Caco-2 (cell line): Measurements from ENCODE around the gene SLC1A2. TPM values are rescaled to one million over a fixed set of nuclear protein-coding genes. Genes with fewer than 3 reads are reported as not detected.

Experiments used
- BruUV-seq: library from RNA; stranded (reverse); fragments of 400-500 nt; replicated peaks from 2 replicates; lab custom pipeline; 2021; lab: Mats Ljungman, UMichigan
- CTCF ChIA-PET: fragments of 300-600 bp; sonication (Branson Sonifier 250); formaldehyde crosslinking; loops from one replicate; lab custom pipeline; 2022; ENCODE audit warnings: antibody characterized with exemption; lab: Charles Lee
- POLR2A ChIA-PET: fragments of 300-600 bp; sonication (Branson Sonifier 250); formaldehyde crosslinking; loops from one replicate; lab custom pipeline; 2022; ENCODE audit warnings: antibody characterized with exemption; lab: Charles Lee
- DNase-seq, 2 experiments: peaks; one replicate each; pipeline versions ENCODE4 v3.0.0 to v3.0.0-alpha.2; 2020 to 2022
- H3K27me3 ChIP-seq: replicated peaks from 2 replicates; pipeline ENCODE4 v1.6.0; 2011; ENCODE audit warnings: low read length; ENCODE audit not compliant: control insufficient read depth, insufficient read depth
- H3K36me3 ChIP-seq: 2 replicates; pipeline ENCODE4 v1.5.1; 2011; ENCODE audit warnings: low read length; ENCODE audit not compliant: control insufficient read depth, insufficient read depth
- H3K4me1 ChIP-seq: fragments of 250-450 bp; sonication (Bioruptor Pico); 2 replicates; pipeline ENCODE4 v1.5.1; 2020; ENCODE audit warnings: mild to moderate bottlenecking
- H3K4me3 ChIP-seq: 2 replicates; pipeline ENCODE4 v1.5.1; 2011; ENCODE audit warnings: low read depth, mild to moderate bottlenecking, control low read depth, low read length
- H3K9me3 ChIP-seq: fragments of 250-450 bp; sonication (Bioruptor Pico); 2 replicates; pipeline ENCODE4 v1.5.1; 2020; ENCODE audit warnings: mild to moderate bottlenecking, moderate library complexity
- H3K27ac Mint-ChIP-seq: one replicate; pipeline ENCODE4 v1.8.0; 2022; ENCODE audit warnings: mixed read lengths; ENCODE audit not compliant: unreplicated experiment
- H3K27me3 Mint-ChIP-seq: one replicate; pipeline ENCODE4 v1.8.0; 2022; ENCODE audit warnings: mixed read lengths; ENCODE audit not compliant: insufficient read depth, unreplicated experiment
- H3K36me3 Mint-ChIP-seq: one replicate; pipeline ENCODE4 v1.8.0; 2022; ENCODE audit warnings: mild to moderate bottlenecking, mixed read lengths; ENCODE audit not compliant: insufficient read depth, unreplicated experiment
- H3K4me1 Mint-ChIP-seq: one replicate; pipeline ENCODE4 v1.8.0; 2022; ENCODE audit warnings: low read depth, mixed read lengths; ENCODE audit not compliant: unreplicated experiment
- H3K4me3 Mint-ChIP-seq: one replicate; pipeline ENCODE4 v1.8.0; 2022; ENCODE audit warnings: mild to moderate bottlenecking, moderate library complexity, mixed read lengths; ENCODE audit not compliant: unreplicated experiment
- H3K9me3 Mint-ChIP-seq: one replicate; pipeline ENCODE4 v1.8.0; 2022; ENCODE audit warnings: mixed read lengths; ENCODE audit not compliant: unreplicated experiment
- CTCF ChIP-seq, 2 experiments: fragments of 200-600 bp in 1 of 2; IDR thresholded peaks; 1 replicate in 1 of 2; 2 replicates in 1 of 2; pipeline versions ENCODE4 v1.5.1 to v1.8.0; 2011 to 2022; ENCODE audit warnings: antibody characterized with exemption in 1 of 2, control low read depth in 1 of 2, inconsistent platforms in 1 of 2, low read depth in 1 of 2, low read length in 1 of 2, mild to moderate bottlenecking in 1 of 2, moderate library complexity in 1 of 2; ENCODE audit not compliant: insufficient read depth in 1 of 2, severe bottlenecking in 1 of 2, unreplicated experiment in 1 of 2
- intact Hi-C: fragments of 100-400 bp; cut with micrococcal nuclease; formaldehyde crosslinking; loops from one replicate; pipeline ENCODE4 v1.10.0; 2022; ENCODE audit not compliant: unreplicated experiment
- total RNA-seq: library from RNA; stranded (reverse); gene quantifications from 2 replicates; pipeline ENCODE4 v1.2.3, GENCODE V29; 2022

Gene SLC1A2
- total RNA-seq, 1 experiment from 2014 or later, result 2.0 TPM

- peaks cover 24% of the 10 kb centered on the region; the same call in 1 of the 2 replicates for H3K4me1 ChIP-seq
- peak in 1 of 2 experiments; percentile 20 for DNase-seq
- Mint-ChIP-seq H3K9me3 (no peaks in the 10 kb centered on the region), H3K4me1 (peaks cover 12% of the 10 kb centered on the region), H3K27me3 (no peaks in the 10 kb centered on the region), H3K27ac (no peak overlapping the region), H3K4me3 (no peak overlapping the region), H3K36me3 (no peaks in the 10 kb centered on the region)
- no peak for TF ChIP-seq CTCF (IDR thresholded peaks at IDR 0.05; ENCODE audit: insufficient read depth in 1 of 2, low read depth in 1 of 2, low read length in 1 of 2, severe bottlenecking in 1 of 2, unreplicated experiment in 1 of 2)
- ChIA-PET CTCF (interaction anchor here (0.6 to 1.2 kb wide), 2 partner anchors 392 to 1372 kb away, joined by 3 to 4 read pairs; no protein-coding TSS in a partner anchor), POLR2A (no interaction called here)
- BruUV-seq, result no TSS peak
- no peaks in the 10 kb centered on the region for H3K36me3 ChIP-seq
- intact Hi-C loops, result loop anchor here (5.0 kb wide), 2 partner anchors 153 to 218 kb away; no protein-coding TSS in a partner anchor
- H3K27me3 ChIP-seq, result no peaks in the 10 kb centered on the region
- no peak overlapping the region for H3K4me3 ChIP-seq
- H3K9me3 ChIP-seq, result no peaks in the 10 kb centered on the region
Measured at GRCh38 chr11:35389897-35390465, 29.4 kb downstream of the SLC1A2 start.

GRCh38 chr11:35389112-35389511 is 30.2 kb downstream of the SLC1A2 start:
- ChIA-PET CTCF (interaction anchor here (0.6 to 1.2 kb wide), 2 partner anchors 391 to 1373 kb away, joined by 3 to 4 read pairs; no protein-coding TSS in a partner anchor), POLR2A (no interaction called here)
- Mint-ChIP-seq H3K4me3 (no peak overlapping the region), H3K4me1 (peaks cover 12% of the 10 kb centered on the region), H3K36me3 (no peaks in the 10 kb centered on the region), H3K9me3 (no peaks in the 10 kb centered on the region), H3K27ac (no peak overlapping the region), H3K27me3 (no peaks in the 10 kb centered on the region)
- no TSS peak for BruUV-seq
- H3K27me3 ChIP-seq, result no peaks in the 10 kb centered on the region
- no peak for TF ChIP-seq CTCF (IDR thresholded peaks at IDR 0.05; ENCODE audit: insufficient read depth in 1 of 2, low read depth in 1 of 2, low read length in 1 of 2, severe bottlenecking in 1 of 2, unreplicated experiment in 1 of 2)
- intact Hi-C loops, result no loop called here
- no peaks in the 10 kb centered on the region for H3K36me3 ChIP-seq
- no peak for DNase-seq
- H3K9me3 ChIP-seq, result no peaks in the 10 kb centered on the region
- no peak overlapping the region for H3K4me3 ChIP-seq
- peaks cover 24% of the 10 kb centered on the region; the same call in 1 of the 2 replicates for H3K4me1 ChIP-seq

GRCh38 chr11:35388061-35388460 is 31.3 kb downstream of the SLC1A2 start:
- POLR2A ChIA-PET, result no interaction called here
- no peaks in the 10 kb centered on the region for H3K36me3 Mint-ChIP-seq
- CTCF ChIA-PET, result no interaction called here
- H3K27ac Mint-ChIP-seq, result no peak overlapping the region
- H3K27me3 ChIP-seq, result no peaks in the 10 kb centered on the region; the same call in 1 of the 2 replicates
- intact Hi-C loops, result no loop called here
- H3K4me1 ChIP-seq, result peaks cover 24% of the 10 kb centered on the region; the same call in 1 of the 2 replicates
- TF ChIP-seq CTCF (IDR thresholded peaks at IDR 0.05; ENCODE audit: insufficient read depth in 1 of 2, low read depth in 1 of 2, low read length in 1 of 2, severe bottlenecking in 1 of 2, unreplicated experiment in 1 of 2), result no peak
- H3K27me3 Mint-ChIP-seq, result no peaks in the 10 kb centered on the region
- no peak overlapping the region for H3K4me3 Mint-ChIP-seq
- no peaks in the 10 kb centered on the region for H3K9me3 ChIP-seq
- no peak overlapping the region for H3K4me3 ChIP-seq
- no peak for DNase-seq
- H3K9me3 Mint-ChIP-seq, result no peaks in the 10 kb centered on the region
- no peaks in the 10 kb centered on the region for H3K36me3 ChIP-seq
- no TSS peak for BruUV-seq
- peaks cover 12% of the 10 kb centered on the region for H3K4me1 Mint-ChIP-seq
